Lower lobe of right lung (tissue), 2 donors: Measurements from ENCODE around the gene SLAMF1. TPM values are rescaled to one million over a fixed set of nuclear protein-coding genes. Genes with fewer than 3 reads are reported as not detected.
"Not testable (repeated sequence)": the region's sequence is repeated elsewhere in the genome, so short reads cannot be mapped to it uniquely, and the experiment has no call there.

Source experiments
- ATAC-seq, 2 donors: fragments of 200-7000 bp; cut with Tn5 transposase; one replicate each; pipeline ENCODE4 v1.9.1; 2020 to 2022; ENCODE audit warnings: mild to moderate bottlenecking in 2 of 2, moderate library complexity in 2 of 2
- DNase-seq: peaks from one replicate; pipeline ENCODE4 v3.0.0-alpha.2; 2020
- H3K27ac ChIP-seq: fragments of 200-600 bp; one replicate; pipeline ENCODE4 v1.8.0; 2022
- H3K27me3 ChIP-seq: fragments of 200-600 bp; one replicate; pipeline ENCODE4 v1.8.0; 2022; ENCODE audit warnings: low read depth
- H3K36me3 ChIP-seq: fragments of 200-600 bp; one replicate; pipeline ENCODE4 v1.8.0; 2022; ENCODE audit warnings: mild to moderate bottlenecking
- H3K4me1 ChIP-seq: fragments of 200-600 bp; one replicate; pipeline ENCODE4 v1.8.0; 2022
- H3K4me3 ChIP-seq: fragments of 200-600 bp; one replicate; pipeline ENCODE4 v1.8.0; 2022; ENCODE audit warnings: mild to moderate bottlenecking
- H3K9me3 ChIP-seq: fragments of 200-600 bp; one replicate; pipeline ENCODE4 v1.8.0; 2022
- CTCF ChIP-seq: fragments of 200-600 bp; IDR thresholded peaks from one replicate; pipeline ENCODE4 v1.8.0; 2022; ENCODE audit warnings: antibody characterized with exemption, mild to moderate bottlenecking
- intact Hi-C: fragments of 100-400 bp; cut with DNase I; formaldehyde crosslinking; loops from one replicate; pipeline ENCODE4 v1.11.0; 2022
- total RNA-seq: library from RNA; stranded (reverse); fragmentation: NEBNext Ultra II Directional; extraction: Animal tissue kit (Norgen Biotek cat#: 25700); gene quantifications from one replicate; pipeline ENCODE4 v1.2.1, GENCODE V29; 2021
- donor health status: DM: no; HTN: yes; CAD: no; lungs with severe emphysema.

Gene SLAMF1
- total RNA-seq, 1 donor from 2014 or later, result 1.4 TPM

DNA sequence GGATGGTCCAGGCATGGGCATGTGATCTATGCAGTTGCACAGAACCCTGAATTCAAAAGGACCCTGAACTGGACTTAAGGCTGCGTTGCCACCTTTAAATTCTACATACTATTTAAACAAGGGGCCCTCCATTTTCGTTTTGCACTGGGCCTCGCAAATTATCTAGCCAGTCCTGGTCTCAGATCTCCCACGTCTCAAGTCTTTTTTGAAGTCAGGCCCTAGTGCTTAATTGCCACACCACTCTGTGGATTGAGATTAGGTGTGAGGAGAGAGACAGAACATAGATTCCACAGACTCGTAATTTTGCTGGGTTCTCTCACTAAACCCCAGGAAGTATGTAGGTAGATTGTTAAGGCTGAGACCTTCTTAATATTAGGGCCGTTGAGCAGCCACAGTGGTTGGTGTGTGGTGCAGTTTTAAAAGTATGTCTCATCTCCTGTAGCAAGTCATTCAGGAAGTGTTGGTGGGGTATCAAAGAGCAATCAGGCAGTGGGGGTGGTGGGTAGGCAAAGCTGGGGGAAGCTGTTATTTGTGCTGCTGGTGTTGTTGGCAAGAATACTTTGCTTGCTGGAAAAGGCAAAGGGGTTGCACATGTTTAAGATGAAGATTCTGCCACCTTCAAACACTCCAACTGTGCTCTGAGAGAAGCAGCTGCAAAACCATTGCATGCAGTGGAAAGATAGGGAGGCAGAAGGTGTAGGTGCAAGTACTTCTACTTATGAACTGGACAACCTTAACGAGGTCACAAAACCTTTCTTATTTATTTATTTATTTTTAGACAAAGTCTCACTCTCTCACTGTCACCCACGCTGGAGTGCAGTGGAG, 78.8 kb downstream of the SLAMF1 start:
- Histone ChIP-seq H3K4me1 (peaks cover 8% of the 10 kb centered on the region), H3K4me3 (no peak overlapping the region), H3K27me3 (no peaks in the 10 kb centered on the region), H3K36me3 (no peaks in the 10 kb centered on the region), H3K27ac (peak overlapping the region; percentile 41), H3K9me3 (peaks cover 2% of the 10 kb centered on the region)
- ATAC-seq, result peak; percentile 52 to 62
- intact Hi-C loops, result no loop called here
- TF ChIP-seq CTCF, result no peak
- no peak for DNase-seq

DNA sequence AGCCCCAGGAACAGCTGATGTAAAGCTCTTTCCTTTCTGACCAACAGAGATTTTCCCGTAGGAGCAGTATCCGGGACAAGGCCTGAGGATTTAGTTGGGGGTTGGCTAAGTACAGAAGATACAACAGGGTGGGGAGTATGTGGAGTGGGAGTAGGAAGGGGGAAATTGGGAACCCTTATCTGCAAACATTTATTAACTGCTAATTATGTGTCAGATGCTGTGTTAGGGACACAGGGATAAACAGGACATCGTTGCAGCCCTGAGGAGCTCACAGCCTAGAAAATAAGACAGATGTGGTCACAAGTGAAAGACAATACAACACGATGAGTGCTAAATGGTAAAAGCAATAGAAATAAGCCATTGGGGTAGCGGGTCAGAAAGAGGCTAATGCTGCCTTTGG, 79.5 kb downstream of the SLAMF1 start:
- Histone ChIP-seq H3K27ac (peak overlapping the region; percentile 41), H3K27me3 (no peaks in the 10 kb centered on the region), H3K9me3 (peaks cover 6% of the 10 kb centered on the region), H3K36me3 (no peaks in the 10 kb centered on the region), H3K4me3 (no peak overlapping the region), H3K4me1 (peaks cover 8% of the 10 kb centered on the region)
- DNase-seq (no peak), ATAC-seq (no peak)
- TF ChIP-seq CTCF, result no peak
- intact Hi-C loops, result no loop called here

- no peaks in the 10 kb centered on the region for H3K36me3 ChIP-seq
- intact Hi-C loops, result no loop called here
- H3K9me3 ChIP-seq, result peaks cover 6% of the 10 kb centered on the region
- ATAC-seq (no peak), DNase-seq (no peak)
- no peaks in the 10 kb centered on the region for H3K27me3 ChIP-seq
- TF ChIP-seq CTCF, result no peak
- peaks cover 8% of the 10 kb centered on the region for H3K4me1 ChIP-seq
- no peak overlapping the region for H3K27ac ChIP-seq
- H3K4me3 ChIP-seq, result no peak overlapping the region
Measured at GRCh38 chr1:160565564-160565963, 81.3 kb downstream of the SLAMF1 start.

DNA sequence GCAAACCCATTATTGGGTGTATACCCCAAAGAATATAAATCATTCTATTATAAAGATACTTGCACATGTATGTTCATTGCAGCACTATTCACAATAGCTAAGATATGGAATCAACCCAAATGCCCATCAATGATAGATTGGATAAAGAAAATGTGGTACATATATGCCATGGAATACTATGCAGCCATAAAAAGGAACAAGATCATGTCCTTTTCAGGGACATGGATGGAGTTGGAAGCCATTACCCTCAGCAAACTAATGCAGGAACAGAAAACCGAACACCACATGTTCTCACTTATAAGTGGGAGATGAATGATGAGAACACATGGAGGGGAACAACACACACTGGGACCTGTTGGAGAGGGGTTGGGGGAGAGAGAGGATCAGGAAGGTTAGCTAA, 83.6 kb downstream of the SLAMF1 start:
- H3K36me3 ChIP-seq, H3K4me3 ChIP-seq, intact Hi-C loops, DNase-seq, H3K27ac ChIP-seq, ATAC-seq, H3K27me3 ChIP-seq, H3K9me3 ChIP-seq: not testable (repeated sequence)
- H3K4me1 ChIP-seq, result peaks cover 13% of the 10 kb centered on the region

- DNase-seq, H3K27me3 ChIP-seq, H3K4me3 ChIP-seq, H3K27ac ChIP-seq, intact Hi-C loops, ATAC-seq, H3K9me3 ChIP-seq, H3K36me3 ChIP-seq: not testable (repeated sequence)
- H3K4me1 ChIP-seq, result peaks cover 13% of the 10 kb centered on the region
Measured at GRCh38 chr1:160562745-160563144, 84.1 kb downstream of the SLAMF1 start.

- H3K27me3 ChIP-seq, result no peaks in the 10 kb centered on the region
- intact Hi-C loops, result no loop called here
- peaks cover 6% of the 10 kb centered on the region for H3K9me3 ChIP-seq
Measured at GRCh38 chr1:160560806-160561205, 86.0 kb downstream of the SLAMF1 start.

More at GRCh38 chr1:160560806-160561205, 86.0 kb downstream of the SLAMF1 start:
- Histone ChIP-seq H3K27ac (no peak overlapping the region), H3K4me1 (peaks cover 10% of the 10 kb centered on the region), H3K36me3 (no peaks in the 10 kb centered on the region), H3K4me3 (no peak overlapping the region)
- TF ChIP-seq CTCF, result no peak
- DNase-seq (no peak), ATAC-seq (no peak)
